GM18867 (cell line): ENCODE data around the gene HRCT1.
"Not testable (repeated sequence)": the region's sequence is repeated elsewhere in the genome, so short reads cannot be mapped to it uniquely, and the experiment has no call there.

ENCODE experiments used
- ATAC-seq: cut with Tn5 transposase; IDR thresholded peaks from one replicate; pipeline ENCODE4 v1.9.1; 2021; ENCODE audit warnings: mild to moderate bottlenecking, moderate library complexity; ENCODE audit not compliant: unreplicated experiment

Gene HRCT1

GRCh38 chr9:35915681-35916294 lies 9.8 kb downstream of the HRCT1 start:
- no peak for ATAC-seq

- ATAC-seq, result no peak
Measured at GRCh38 chr9:35917261-35917660, 11.3 kb downstream of the HRCT1 start.

GRCh38 chr9:35918780-35919179 lies 12.8 kb downstream of the HRCT1 start:
- ATAC-seq, result no peak

- no peak for ATAC-seq
Measured at GRCh38 chr9:35919212-35920008, 13.4 kb downstream of the HRCT1 start.

- ATAC-seq, result no peak
Measured at GRCh38 chr9:35920051-35920620, 14.1 kb downstream of the HRCT1 start.

- no peak for ATAC-seq
Measured at GRCh38 chr9:35923598-35923926, 17.6 kb downstream of the HRCT1 start.

GRCh38 chr9:35923927-35924763 lies 18.1 kb downstream of the HRCT1 start:
- ATAC-seq, result no peak

- no peak for ATAC-seq
Measured at GRCh38 chr9:35928591-35929452, 22.8 kb downstream of the HRCT1 start.

- no peak for ATAC-seq
Measured at GRCh38 chr9:35929453-35929718, 23.4 kb downstream of the HRCT1 start.

- ATAC-seq, result no peak
Measured at GRCh38 chr9:35930521-35930920, 24.5 kb downstream of the HRCT1 start.

- ATAC-seq, result no peak
Measured at GRCh38 chr9:35930989-35931388, 25.0 kb downstream of the HRCT1 start.

GRCh38 chr9:35932735-35933134 lies 26.7 kb downstream of the HRCT1 start:
- ATAC-seq, result no peak

GRCh38 chr9:35933550-35934067 lies 27.6 kb downstream of the HRCT1 start:
- ATAC-seq, result no peak

GRCh38 chr9:35934069-35934468 lies 28.1 kb downstream of the HRCT1 start:
- not testable (repeated sequence) for ATAC-seq

GRCh38 chr9:35935261-35935660 lies 29.3 kb downstream of the HRCT1 start:
- no peak for ATAC-seq

- no peak for ATAC-seq
Measured at GRCh38 chr9:35935755-35936509, 29.9 kb downstream of the HRCT1 start.

- ATAC-seq, result no peak
Measured at GRCh38 chr9:35937227-35937626, 31.2 kb downstream of the HRCT1 start.

- no peak for ATAC-seq
Measured at GRCh38 chr9:35938474-35939356, 32.7 kb downstream of the HRCT1 start.
